Activated T-helper 2 cell treated with anti-CD3 and anti-CD28 coated beads, Interferon-gamma antibody, Interleukin-2, Interleukin-4, amounts not matched to agents 10 μg/mL and 5 μg/mL and 100 μg/mL, durations not matched to agents 14 hours and 24 hours and 36 hours (primary cell): ENCODE data around the gene FALEC. TPM values are rescaled to one million over a fixed set of nuclear protein-coding genes. Genes with fewer than 3 reads are reported as not detected.

Experiments used
- DNase-seq: peaks from one replicate; pipeline ENCODE4 v3.0.0; 2021; ENCODE audit warnings: low spot score
- H3K27ac Mint-ChIP-seq: one replicate; pipeline ENCODE4 v1.8.0; 2021; ENCODE audit warnings: mixed read lengths
- H3K27me3 Mint-ChIP-seq: one replicate; pipeline ENCODE4 v1.8.0; 2021; ENCODE audit warnings: low read depth, mixed read lengths
- H3K36me3 Mint-ChIP-seq: one replicate; pipeline ENCODE4 v1.8.0; 2021; ENCODE audit warnings: low read depth, mixed read lengths
- H3K4me1 Mint-ChIP-seq: one replicate; pipeline ENCODE4 v1.8.0; 2021; ENCODE audit warnings: low read depth, mixed read lengths
- H3K4me3 Mint-ChIP-seq: one replicate; pipeline ENCODE4 v1.8.0; 2021; ENCODE audit warnings: low read depth, mild to moderate bottlenecking, moderate library complexity, mixed read lengths
- H3K9me3 Mint-ChIP-seq: one replicate; pipeline ENCODE4 v1.8.0; 2021; ENCODE audit warnings: mixed read lengths
- intact Hi-C: fragments of 100-400 bp; cut with micrococcal nuclease; formaldehyde crosslinking; loops from one replicate; pipeline ENCODE4 v1.15.1; 2023
- total RNA-seq: library from RNA; stranded (reverse); gene quantifications from 2 replicates; pipeline ENCODE4 v1.2.3, GENCODE V29; 2022

The FALEC gene
- total RNA-seq = 0.37 and 1.9 TPM in 2 replicates

DNA sequence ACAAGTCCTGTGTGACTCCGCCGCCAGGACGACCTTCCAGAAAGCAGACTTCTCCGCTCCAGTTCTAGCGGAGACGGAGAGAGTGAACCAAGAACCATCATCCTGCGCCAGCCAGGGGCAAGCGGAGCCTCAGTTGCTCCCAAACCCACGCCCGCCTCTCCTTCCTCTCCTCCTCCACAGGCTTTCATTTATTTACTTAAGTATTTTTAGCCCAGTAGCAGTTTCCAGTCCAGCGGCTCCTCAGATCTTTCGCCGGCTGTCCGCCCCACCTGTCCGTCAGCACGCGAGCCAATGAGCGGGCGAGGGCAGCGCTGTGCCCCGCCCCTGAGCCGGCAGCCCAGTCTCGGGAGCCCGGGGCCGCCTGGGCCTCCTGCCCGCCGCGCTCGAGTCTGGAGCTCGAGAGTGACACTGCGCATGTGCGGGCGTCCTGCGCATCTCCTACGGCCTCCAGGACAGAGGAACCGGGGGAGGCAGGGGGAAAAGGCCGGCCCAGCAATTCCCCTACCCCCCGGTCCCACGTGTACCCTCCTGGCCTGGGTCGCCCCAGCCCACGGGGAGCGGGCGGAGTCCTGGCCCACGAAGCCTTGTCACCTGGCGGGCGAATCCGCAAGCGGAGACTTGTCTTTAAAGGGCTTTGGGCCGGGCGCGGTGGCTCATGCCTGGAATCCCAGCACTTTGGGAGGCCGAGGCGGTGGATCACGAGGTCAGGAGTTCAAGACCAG, at the start of gene FALEC:
TSS of gene FALEC (plus strand) at position 425 of the 722 bp plus-strand sequence.
- peaks cover 12% of the 10 kb centered on the region for H3K4me1 Mint-ChIP-seq
- peaks cover 3% of the 10 kb centered on the region for H3K36me3 Mint-ChIP-seq
- peak; percentile 89 for DNase-seq
- H3K27me3 Mint-ChIP-seq = no peaks in the 10 kb centered on the region
- peak within 1 kb of the TSS; percentile 76 for H3K4me3 Mint-ChIP-seq
- H3K27ac Mint-ChIP-seq = peak within 1 kb of the TSS; percentile 57
- intact Hi-C loops = loop anchor here (1.0 to 2.0 kb wide), 3 partner anchors 18 to 51 kb away; partner anchors contain the start of gene TARS2
- H3K9me3 Mint-ChIP-seq = no peaks in the 10 kb centered on the region

DNA sequence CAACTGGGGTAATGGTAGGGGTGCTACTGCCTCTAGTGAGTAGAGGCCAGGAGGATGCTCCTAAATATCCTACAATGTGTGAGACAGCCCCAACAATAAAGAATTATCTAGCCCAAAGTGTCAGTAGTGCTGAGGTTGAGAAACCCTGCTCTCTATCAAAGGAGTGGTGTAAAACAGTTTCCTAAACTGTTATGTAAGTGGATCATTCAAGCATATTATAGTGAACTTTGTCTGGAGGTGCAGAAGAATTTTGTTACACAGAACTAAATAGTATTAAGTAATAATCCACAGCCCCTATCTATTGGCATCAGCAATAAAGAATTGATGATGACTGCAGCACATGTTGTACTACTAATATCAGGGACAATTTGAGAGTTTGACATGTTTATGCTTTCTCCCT, 48.6 kb upstream of the FALEC start:
- DNase-seq = no peak
- H3K27ac Mint-ChIP-seq = no peak overlapping the region
- H3K36me3 Mint-ChIP-seq = peaks cover 39% of the 10 kb centered on the region
- intact Hi-C loops = no loop called here
- no peak overlapping the region for H3K4me3 Mint-ChIP-seq
- no peaks in the 10 kb centered on the region for H3K27me3 Mint-ChIP-seq
- no peaks in the 10 kb centered on the region for H3K9me3 Mint-ChIP-seq
- peaks cover 2% of the 10 kb centered on the region for H3K4me1 Mint-ChIP-seq

DNA sequence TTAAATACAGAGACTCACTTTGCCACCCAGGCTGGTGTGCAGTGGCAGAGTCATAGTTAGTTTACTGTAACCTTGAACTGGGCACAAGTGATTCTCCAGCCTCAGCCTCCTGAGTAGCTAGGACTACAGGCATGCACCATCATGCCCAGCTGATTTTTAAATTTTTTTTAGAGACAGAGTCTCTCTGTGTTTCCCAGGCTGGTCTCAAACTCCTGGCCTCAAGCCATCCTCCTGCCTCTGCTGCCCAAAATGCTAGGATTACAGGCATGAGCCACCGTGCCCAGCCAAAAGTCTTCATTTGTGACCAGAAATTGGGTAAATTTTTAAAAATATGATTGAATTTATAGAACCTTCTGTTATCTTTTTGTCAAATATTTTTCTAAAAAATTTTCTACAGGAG, 46.3 kb upstream of the FALEC start:
- DNase-seq = no peak
- Mint-ChIP-seq H3K27me3 (no peaks in the 10 kb centered on the region), H3K36me3 (peaks cover 52% of the 10 kb centered on the region), H3K4me3 (no peak overlapping the region), H3K27ac (no peak overlapping the region), H3K4me1 (peaks cover 2% of the 10 kb centered on the region), H3K9me3 (no peaks in the 10 kb centered on the region)
- intact Hi-C loops = no loop called here

DNA sequence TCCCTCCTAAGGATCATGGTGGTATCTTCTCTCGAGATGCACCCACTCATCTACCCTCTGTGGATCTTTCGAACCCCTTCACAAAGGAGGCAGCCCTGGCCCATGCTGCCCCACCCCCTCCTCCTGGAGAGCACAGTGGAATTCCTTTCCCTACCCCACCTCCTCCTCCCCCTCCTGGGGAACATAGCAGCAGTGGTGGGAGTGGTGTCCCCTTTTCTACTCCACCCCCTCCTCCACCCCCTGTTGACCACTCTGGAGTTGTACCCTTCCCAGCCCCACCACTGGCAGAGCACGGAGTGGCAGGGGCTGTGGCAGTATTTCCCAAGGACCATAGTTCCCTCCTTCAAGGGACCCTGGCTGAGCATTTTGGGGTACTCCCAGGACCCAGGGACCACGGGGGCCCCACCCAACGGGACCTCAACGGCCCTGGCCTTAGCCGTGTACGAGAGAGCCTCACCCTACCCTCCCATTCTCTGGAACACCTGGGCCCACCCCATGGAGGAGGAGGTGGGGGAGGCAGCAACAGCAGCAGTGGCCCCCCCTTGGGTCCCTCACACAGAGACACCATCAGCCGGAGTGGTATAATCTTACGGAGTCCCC, 42.9 kb upstream of the FALEC start:
- no peak for DNase-seq
- no peaks in the 10 kb centered on the region for H3K27me3 Mint-ChIP-seq
- intact Hi-C loops = no loop called here
- H3K27ac Mint-ChIP-seq = no peak overlapping the region
- no peak overlapping the region for H3K4me3 Mint-ChIP-seq
- H3K9me3 Mint-ChIP-seq = no peaks in the 10 kb centered on the region
- H3K36me3 Mint-ChIP-seq = peaks cover 37% of the 10 kb centered on the region
- peaks cover 3% of the 10 kb centered on the region for H3K4me1 Mint-ChIP-seq

DNA sequence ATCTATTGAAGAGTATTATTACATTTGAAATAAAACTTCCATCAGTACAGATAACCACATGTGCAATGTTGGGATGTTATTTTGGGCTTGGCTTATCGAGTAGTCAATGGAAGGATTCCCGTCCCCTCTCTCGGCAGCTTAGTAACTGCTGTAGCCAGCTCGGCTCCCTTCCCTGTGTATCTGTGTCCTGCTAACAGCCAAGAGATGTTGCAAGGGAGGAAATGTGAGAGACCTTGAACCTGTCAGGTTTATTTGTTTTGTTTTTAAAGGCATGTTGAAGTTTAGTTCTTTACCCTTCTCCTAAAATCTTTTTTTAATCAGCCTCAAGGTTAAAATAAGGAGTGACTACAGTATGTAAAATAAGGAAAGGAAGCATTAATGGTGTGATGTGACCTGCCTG, 41.9 kb upstream of the FALEC start:
- Mint-ChIP-seq H3K27ac (no peak overlapping the region), H3K9me3 (no peaks in the 10 kb centered on the region), H3K27me3 (no peaks in the 10 kb centered on the region), H3K4me3 (no peak overlapping the region), H3K36me3 (peaks cover 37% of the 10 kb centered on the region), H3K4me1 (peaks cover 5% of the 10 kb centered on the region)
- no peak for DNase-seq
- intact Hi-C loops = no loop called here

DNA sequence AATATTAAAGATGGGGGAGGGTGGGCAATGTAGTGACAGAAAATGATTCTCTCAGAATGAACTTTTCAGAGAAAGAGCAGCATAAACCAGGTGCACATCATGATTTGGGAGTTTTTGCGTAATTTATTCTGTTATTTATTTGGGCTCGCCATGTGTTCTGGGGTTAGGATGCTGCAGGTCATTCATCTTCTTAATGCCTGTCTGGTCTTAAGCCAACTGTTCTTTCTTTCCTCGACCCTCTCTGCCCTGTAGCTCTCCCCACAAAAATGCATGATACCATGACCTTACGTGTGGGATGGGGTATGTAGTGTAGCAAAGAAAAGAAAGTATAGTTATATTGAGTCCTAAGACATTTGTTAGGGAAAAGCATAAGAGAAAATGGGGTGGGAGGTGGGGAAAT, 40.7 kb upstream of the FALEC start:
- intact Hi-C loops = no loop called here
- Mint-ChIP-seq H3K9me3 (no peaks in the 10 kb centered on the region), H3K4me3 (no peak overlapping the region), H3K27ac (no peak overlapping the region), H3K4me1 (peaks cover 5% of the 10 kb centered on the region), H3K36me3 (peaks cover 36% of the 10 kb centered on the region), H3K27me3 (peaks cover under 1% of the 10 kb centered on the region)
- DNase-seq = no peak

DNA sequence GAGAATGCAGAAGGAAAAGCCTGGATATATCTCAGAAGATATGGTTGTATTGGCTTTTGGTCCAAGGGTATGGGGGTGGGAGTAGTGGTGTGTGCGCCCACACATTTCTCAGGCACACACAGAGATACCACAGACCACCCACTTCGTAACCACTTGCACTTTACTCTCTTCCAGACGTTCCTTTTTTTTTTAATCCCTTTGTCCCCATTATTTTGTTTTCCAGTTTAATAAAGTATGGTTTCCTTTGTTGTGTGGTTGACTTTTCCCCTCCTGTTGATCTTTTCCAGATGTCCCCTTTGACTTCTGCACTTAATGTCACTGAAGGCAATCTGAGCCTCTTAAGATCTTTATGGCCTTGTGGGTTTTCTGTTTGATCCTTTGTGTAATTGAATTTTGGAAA, 38.8 kb upstream of the FALEC start:
- no peaks in the 10 kb centered on the region for H3K9me3 Mint-ChIP-seq
- DNase-seq = no peak
- peaks cover 5% of the 10 kb centered on the region for H3K4me1 Mint-ChIP-seq
- no peak overlapping the region for H3K4me3 Mint-ChIP-seq
- peaks cover 1% of the 10 kb centered on the region for H3K27me3 Mint-ChIP-seq
- intact Hi-C loops = no loop called here
- H3K36me3 Mint-ChIP-seq = peaks cover 17% of the 10 kb centered on the region
- no peak overlapping the region for H3K27ac Mint-ChIP-seq

DNA sequence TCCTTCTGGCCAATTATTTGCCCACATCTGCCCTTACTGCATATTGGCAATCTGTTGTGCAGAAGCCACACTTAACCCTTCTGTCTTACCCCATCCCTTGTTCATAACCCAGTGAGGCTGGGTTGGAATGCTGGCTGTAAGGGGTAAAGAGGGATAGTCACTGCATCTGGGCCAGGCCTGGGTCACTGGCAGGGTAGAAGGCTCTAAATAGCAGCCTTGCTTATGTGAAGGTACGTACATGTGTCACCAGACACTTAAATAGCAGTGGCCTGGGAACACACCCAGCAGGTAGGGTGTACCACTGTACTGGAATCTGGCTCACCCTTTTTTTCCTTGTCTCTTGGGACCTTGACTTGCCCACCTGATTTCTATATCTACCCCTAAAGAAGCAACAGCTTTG, 38.2 kb upstream of the FALEC start:
- Mint-ChIP-seq H3K27ac (no peak overlapping the region), H3K36me3 (peaks cover 12% of the 10 kb centered on the region), H3K4me3 (no peak overlapping the region), H3K4me1 (peaks cover 5% of the 10 kb centered on the region), H3K9me3 (no peaks in the 10 kb centered on the region), H3K27me3 (peaks cover 1% of the 10 kb centered on the region)
- no peak for DNase-seq
- intact Hi-C loops = no loop called here

DNA sequence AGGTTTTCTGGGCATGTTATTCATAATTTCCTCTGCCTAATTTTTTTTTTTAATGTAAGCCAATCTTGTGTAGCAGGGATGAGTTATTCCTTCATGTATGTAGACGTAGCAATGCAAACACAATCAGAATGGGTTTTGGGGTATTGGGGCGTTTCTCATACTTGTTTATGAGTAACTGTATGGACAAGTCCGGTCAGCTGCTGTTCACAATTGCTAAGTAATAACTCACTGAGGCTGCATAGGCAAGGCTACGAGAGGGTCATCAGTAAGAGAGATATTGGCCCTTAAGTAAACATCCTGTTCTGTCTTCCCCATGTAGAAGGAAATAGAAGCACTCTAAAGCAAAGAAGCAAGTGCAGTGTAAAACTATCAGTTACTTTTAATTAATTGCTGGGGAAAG, 37.8 kb upstream of the FALEC start:
- H3K4me3 Mint-ChIP-seq = no peak overlapping the region
- intact Hi-C loops = no loop called here

DNA sequence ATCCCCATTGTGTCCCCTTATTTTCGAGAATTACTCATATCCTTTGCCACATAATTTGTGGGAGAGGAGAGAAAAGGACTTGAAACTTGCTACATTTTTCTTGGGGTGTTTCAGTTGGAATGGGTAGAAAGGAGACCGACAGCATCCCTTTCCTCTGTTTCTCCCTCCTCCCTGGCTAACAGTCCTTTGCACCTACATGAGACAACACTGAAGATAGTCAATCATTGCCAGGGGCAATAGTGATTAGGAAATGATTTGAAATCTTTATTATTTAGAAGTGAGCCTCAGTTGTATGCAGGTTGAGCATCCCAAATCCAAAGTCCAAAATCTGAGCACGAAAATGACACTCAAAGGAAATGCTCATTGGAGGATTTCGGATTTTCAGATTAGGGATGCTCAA, 36.2 kb upstream of the FALEC start:
- Mint-ChIP-seq H3K9me3 (no peaks in the 10 kb centered on the region), H3K4me1 (peaks cover 5% of the 10 kb centered on the region), H3K4me3 (no peak overlapping the region), H3K36me3 (no peaks in the 10 kb centered on the region), H3K27ac (no peak overlapping the region), H3K27me3 (peaks cover 1% of the 10 kb centered on the region)
- intact Hi-C loops = no loop called here
- DNase-seq = no peak

More for the DNA sequence above, 37.8 kb upstream of the FALEC start:
- peaks cover 7% of the 10 kb centered on the region for H3K36me3 Mint-ChIP-seq
- H3K27me3 Mint-ChIP-seq = peaks cover 1% of the 10 kb centered on the region
- no peak overlapping the region for H3K27ac Mint-ChIP-seq
- no peaks in the 10 kb centered on the region for H3K9me3 Mint-ChIP-seq
- peaks cover 5% of the 10 kb centered on the region for H3K4me1 Mint-ChIP-seq
- DNase-seq = no peak

DNA sequence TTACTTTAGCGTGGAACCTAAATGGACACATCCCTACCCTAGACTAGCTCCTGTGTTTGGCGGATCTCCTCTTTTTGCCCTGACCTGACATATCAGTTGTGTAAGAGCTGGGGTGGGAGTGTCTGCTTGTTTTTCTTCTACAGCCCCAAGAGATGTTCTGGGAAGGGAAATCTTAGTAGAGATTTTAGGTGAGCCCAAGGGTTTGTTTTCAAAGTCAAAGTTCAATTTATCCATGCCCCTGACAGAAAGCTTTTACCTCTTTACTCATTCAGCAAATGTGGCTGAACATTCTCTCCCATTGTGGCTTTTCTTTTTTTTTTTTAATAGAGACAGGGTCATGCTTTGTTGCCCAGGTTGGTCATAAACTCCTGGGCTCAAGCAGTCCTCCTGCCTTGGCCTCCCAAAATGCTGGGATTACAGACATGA, 35.6 kb upstream of the FALEC start:
- Mint-ChIP-seq H3K4me1 (peaks cover 8% of the 10 kb centered on the region), H3K9me3 (no peaks in the 10 kb centered on the region), H3K4me3 (no peak overlapping the region), H3K36me3 (no peaks in the 10 kb centered on the region), H3K27ac (no peak overlapping the region), H3K27me3 (peaks cover 1% of the 10 kb centered on the region)
- no peak for DNase-seq
- intact Hi-C loops = no loop called here

DNA sequence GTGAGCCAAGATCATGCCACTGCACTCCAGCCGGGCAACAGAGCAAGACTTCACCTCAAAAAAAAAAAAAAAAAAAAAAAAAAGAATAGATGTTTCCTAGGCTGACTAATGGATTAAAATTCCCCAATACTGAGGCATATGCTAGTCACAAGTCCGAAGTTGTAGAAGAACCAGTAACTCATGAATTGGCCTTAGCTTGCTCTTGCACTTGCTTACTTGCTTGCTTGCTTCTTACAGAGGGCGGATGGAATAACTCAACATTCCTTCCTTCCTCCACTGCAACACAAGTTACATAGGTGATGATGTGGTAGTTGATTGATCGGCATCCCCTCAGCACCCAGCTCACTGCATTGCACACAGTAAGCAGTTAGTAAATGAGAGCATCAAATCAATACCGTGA, 31.1 kb upstream of the FALEC start:
- H3K4me1 Mint-ChIP-seq = peaks cover 18% of the 10 kb centered on the region
- H3K4me3 Mint-ChIP-seq = no peak overlapping the region
- no peak for DNase-seq
- peaks cover 9% of the 10 kb centered on the region for H3K36me3 Mint-ChIP-seq
- H3K9me3 Mint-ChIP-seq = no peaks in the 10 kb centered on the region
- H3K27ac Mint-ChIP-seq = no peak overlapping the region
- H3K27me3 Mint-ChIP-seq = peaks cover 1% of the 10 kb centered on the region
- intact Hi-C loops = no loop called here

DNA sequence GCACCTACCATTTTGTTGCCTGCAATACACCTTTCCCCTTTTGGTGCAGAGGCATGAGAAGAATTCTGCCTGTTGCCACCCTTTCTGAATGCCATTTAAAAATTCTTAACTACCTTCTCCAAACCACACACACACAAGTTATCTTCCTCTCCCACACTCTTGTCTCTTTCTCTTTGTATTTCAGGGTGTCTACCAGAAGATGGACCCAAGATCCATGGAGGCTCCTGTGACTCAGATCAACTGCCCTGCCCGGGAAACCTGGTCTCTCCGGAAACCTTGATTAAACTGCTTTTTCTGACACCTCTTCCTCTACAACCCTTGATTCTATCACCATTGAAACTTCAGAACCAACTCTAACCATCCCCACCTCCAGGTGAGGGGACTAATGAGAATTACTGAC, 30.7 kb upstream of the FALEC start:
- intact Hi-C loops = no loop called here
- peak overlapping the region; percentile 34 for H3K27ac Mint-ChIP-seq
- peaks cover 18% of the 10 kb centered on the region for H3K4me1 Mint-ChIP-seq
- no peak for DNase-seq
- no peaks in the 10 kb centered on the region for H3K9me3 Mint-ChIP-seq
- H3K36me3 Mint-ChIP-seq = peaks cover 10% of the 10 kb centered on the region
- peaks cover under 1% of the 10 kb centered on the region for H3K27me3 Mint-ChIP-seq
- H3K4me3 Mint-ChIP-seq = peak overlapping the region; percentile 18
